H1 (cell line): Measurements from ENCODE around the gene KCNA1. TPM values are rescaled to one million over a fixed set of nuclear protein-coding genes. Genes with fewer than 3 reads are reported as not detected.

Source experiments
- CHD2 ChIP-seq: IDR thresholded peaks from 2 replicates; pipeline ENCODE4 v1.6.1; 2012; ENCODE audit warnings: low read length, improper control_type of control experiment
- CHD7 ChIP-seq: fragments of 300-600 bp; sonication (generic); IDR thresholded peaks from 2 replicates; pipeline ENCODE4 v1.7.1; 2012; ENCODE audit warnings: low read length, moderate library complexity, mild to moderate bottlenecking, inconsistent platforms; ENCODE audit not compliant: insufficient replicate concordance
- CREB1 ChIP-seq: IDR thresholded peaks from 2 replicates; pipeline ENCODE4 v1.6.1; 2012; ENCODE audit warnings: inconsistent platforms
- KDM5A ChIP-seq: fragments of 200-600 bp; IDR thresholded peaks from 2 replicates; pipeline ENCODE4 v1.7.1; 2012; ENCODE audit warnings: mild to moderate bottlenecking, low read length, inconsistent platforms, mixed read lengths
- MAFK ChIP-seq: IDR thresholded peaks from 2 replicates; pipeline ENCODE4 v1.6.1; 2012; ENCODE audit warnings: low read depth, mild to moderate bottlenecking, improper control_type of control experiment, low read length
- NRF1 ChIP-seq: IDR thresholded peaks from 2 replicates; pipeline ENCODE4 v1.6.1; 2011; ENCODE audit warnings: mild to moderate bottlenecking, low read depth, low read length, improper control_type of control experiment
- RNF2 ChIP-seq: fragments of 200-900, 300-1000 bp; sonication (generic); IDR thresholded peaks from 2 replicates; pipeline ENCODE4 v1.7.1; 2016; ENCODE audit warnings: borderline replicate concordance, low read depth, mild to moderate bottlenecking, antibody characterized with exemption, low read length; ENCODE audit not compliant: poor library complexity, severe bottlenecking; ENCODE audit errors: missing control alignments
- SAP30 ChIP-seq: fragments of 300-600 bp; sonication (generic); IDR thresholded peaks from 2 replicates; pipeline ENCODE4 v1.7.1; 2012; ENCODE audit warnings: low read length, moderate library complexity, mild to moderate bottlenecking, inconsistent platforms; ENCODE audit not compliant: insufficient read depth, insufficient replicate concordance
- SIN3A ChIP-seq, 2 experiments: IDR thresholded peaks in 1 of 2; conservative IDR thresholded peaks in 1 of 2; 2 replicates each; pipeline ENCODE4 v1.6.1; 2011 to 2012; ENCODE audit warnings: low read length in 2 of 2, improper control_type of control experiment in 1 of 2, low read depth in 1 of 2, mild to moderate bottlenecking in 1 of 2
- SP2 ChIP-seq: IDR thresholded peaks from 2 replicates; pipeline ENCODE4 v1.6.1; 2012; ENCODE audit warnings: mild to moderate bottlenecking, low read length, inconsistent platforms
- TAF1 ChIP-seq: IDR thresholded peaks from 2 replicates; pipeline ENCODE4 v1.6.1; 2011; ENCODE audit warnings: mild to moderate bottlenecking, low read depth, low read length
- polyA plus RNA-seq, 7 experiments: library from polyadenylated mRNA; depleted of rRNA in 3 of 7; stranded (reverse) in 5 of 7; unstranded in 2 of 7; fragments of >200 nt in 5 of 7; fragments of 200-250 nt in 2 of 7; gene quantifications; 1 replicate in 5 of 7; 2 replicates in 1 of 7; 4 replicates in 1 of 7; pipeline versions ENCODE4 v1.2.1 to v1.2.3, GENCODE V29; 2011 to 2013; ENCODE audit warnings: missing spikeins in 2 of 7, mixed read lengths in 2 of 7
- total RNA-seq: library from RNA; stranded (reverse); fragmentation: NEBNext Ultra II Directional; extraction: Animal tissue kit (Norgen Biotek cat#: 25700); gene quantifications from 2 replicates; pipeline ENCODE4 v1.2.1, GENCODE V29; 2021

The KCNA1 gene
- total and polyA plus RNA-seq, 2 of the 8 experiments (the other 6 are each of a cell fraction or from before 2014, with no cell fraction given), result 0.23 to 0.30 TPM

GRCh38 chr12:4860741-4861140, 49.0 kb upstream of the KCNA1 start (continued):
- TF ChIP-seq CHD7 (no peak), MAFK (no peak), RNF2 (no peak), SP2 (no peak), CHD2 (no peak), SIN3A (conservative IDR thresholded peaks at IDR 0.05 in 1 of 2, IDR thresholded peaks at IDR 0.05 in 1 of 2; ENCODE audit: low read depth in 1 of 2, low read length in 2 of 2) (no peak), TAF1 (no peak), KDM5A (no peak), SAP30 (no peak), CREB1 (no peak), NRF1 (no peak)
